Esophagus squamous epithelium (tissue), 5 donors: ENCODE data around the gene TMEM132D. TPM values are rescaled to one million over a fixed set of nuclear protein-coding genes. Genes with fewer than 3 reads are reported as not detected.

Experiments used
- DNase-seq: peaks from one replicate; lab custom pipeline; 2025; lab: John Stamatoyannopoulos, UW
- H3K27ac ChIP-seq, 4 donors: fragments of 200-600 bp; sonication (generic); one replicate each; pipeline ENCODE4 v1.5.1; 2016 to 2019; ENCODE audit warnings: mild to moderate bottlenecking in 1 of 4
- H3K27me3 ChIP-seq, 4 donors: fragments of 200-600 bp; sonication (generic); 1 replicate in 3 of 4; 2 replicates in 1 of 4; pipeline versions ENCODE4 v1.5.1 to v1.6.0; 2017 to 2021; ENCODE audit warnings: antibody characterized with exemption in 1 of 4
- H3K36me3 ChIP-seq, 3 donors: fragments of 200-600 bp; sonication (generic); one replicate each; pipeline ENCODE4 v1.5.1; 2016 to 2019
- H3K4me1 ChIP-seq, 3 donors: fragments of 200-600 bp; sonication (generic); one replicate each; pipeline ENCODE4 v1.5.1; 2017 to 2019
- H3K4me3 ChIP-seq, 4 donors: fragments of 200-600 bp; sonication (generic); 1 replicate in 3 of 4; 2 replicates in 1 of 4; pipeline ENCODE4 v1.5.1; 2016 to 2019; ENCODE audit warnings: mild to moderate bottlenecking in 2 of 4, moderate library complexity in 1 of 4
- H3K9me3 ChIP-seq, 3 donors: fragments of 200-600 bp; sonication (generic); one replicate each; pipeline ENCODE4 v1.5.1; 2016 to 2019
- POLR2A ChIP-seq, 4 donors: fragments of 450-650 bp; IDR thresholded peaks; one replicate each; pipeline ENCODE4 v1.6.1; 2017; ENCODE audit warnings: antibody characterized with exemption in 4 of 4, mild to moderate bottlenecking in 4 of 4, moderate library complexity in 3 of 4
- WGBS, 2 donors: methylation state at CpG; one replicate each; pipeline ENCODE4 v1.1.5; 2018; 5-methylcytosine and 5-hydroxymethylcytosine counted together
- intact Hi-C: fragments of 100-400 bp; cut with DNase I; formaldehyde crosslinking; loops from one replicate; pipeline ENCODE4 v1.15.0; 2022
- total RNA-seq, 4 donors: library from RNA; depleted of rRNA; stranded (reverse); fragments of >200 nt; gene quantifications; one replicate each; pipeline ENCODE4 v1.1.0, GENCODE V29; 2016
- TF ChIP-seq, protein P1 (sequence below), 6 experiments: fragments of 450-650 bp in 4 of 6; fragments of 200-600 bp in 2 of 6; sonication (generic) in 2 of 6; IDR thresholded peaks; one replicate each; pipeline ENCODE4 v1.5.1; 2016 to 2019; ENCODE audit warnings: antibody characterized with exemption in 6 of 6, mild to moderate bottlenecking in 4 of 6, moderate library complexity in 4 of 6
- donor health status: DM: yes; HTN: yes; CAD: no.

The TMEM132D gene
- total RNA-seq, 4 donors from 2014 or later = not detected

DNA sequence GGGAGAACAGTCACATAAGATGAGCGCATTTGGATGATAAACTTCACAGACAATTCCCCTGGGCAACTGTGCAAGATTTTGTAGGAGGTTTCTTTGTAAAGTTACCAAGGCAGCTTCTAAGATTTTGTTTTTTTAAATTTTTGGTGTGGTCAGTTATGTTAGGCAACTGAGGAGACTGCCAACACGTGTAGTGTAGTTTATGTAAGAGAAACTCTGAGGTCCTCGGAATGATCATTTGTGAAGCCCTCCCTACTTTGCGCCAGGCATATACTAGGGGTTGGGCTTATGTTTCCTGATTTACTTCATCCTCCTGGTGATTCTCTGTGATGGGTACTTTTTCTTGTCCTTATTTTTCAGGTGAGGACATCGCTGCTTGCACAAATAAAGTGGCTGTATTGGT lies 433.6 kb downstream of the TMEM132D start:
- 65 to 82% methylated on average over 5 of the region's 5 CpGs for WGBS, 2 donors
- no peaks in the 10 kb centered on the region for H3K27me3 ChIP-seq
- no peak overlapping the region for H3K4me3 ChIP-seq
- intact Hi-C loops = no loop called here
- H3K36me3 ChIP-seq = no peaks in the 10 kb centered on the region
- TF ChIP-seq POLR2A (IDR thresholded peaks at IDR 0.05) = no peak
- TF ChIP-seq, protein P1, sequence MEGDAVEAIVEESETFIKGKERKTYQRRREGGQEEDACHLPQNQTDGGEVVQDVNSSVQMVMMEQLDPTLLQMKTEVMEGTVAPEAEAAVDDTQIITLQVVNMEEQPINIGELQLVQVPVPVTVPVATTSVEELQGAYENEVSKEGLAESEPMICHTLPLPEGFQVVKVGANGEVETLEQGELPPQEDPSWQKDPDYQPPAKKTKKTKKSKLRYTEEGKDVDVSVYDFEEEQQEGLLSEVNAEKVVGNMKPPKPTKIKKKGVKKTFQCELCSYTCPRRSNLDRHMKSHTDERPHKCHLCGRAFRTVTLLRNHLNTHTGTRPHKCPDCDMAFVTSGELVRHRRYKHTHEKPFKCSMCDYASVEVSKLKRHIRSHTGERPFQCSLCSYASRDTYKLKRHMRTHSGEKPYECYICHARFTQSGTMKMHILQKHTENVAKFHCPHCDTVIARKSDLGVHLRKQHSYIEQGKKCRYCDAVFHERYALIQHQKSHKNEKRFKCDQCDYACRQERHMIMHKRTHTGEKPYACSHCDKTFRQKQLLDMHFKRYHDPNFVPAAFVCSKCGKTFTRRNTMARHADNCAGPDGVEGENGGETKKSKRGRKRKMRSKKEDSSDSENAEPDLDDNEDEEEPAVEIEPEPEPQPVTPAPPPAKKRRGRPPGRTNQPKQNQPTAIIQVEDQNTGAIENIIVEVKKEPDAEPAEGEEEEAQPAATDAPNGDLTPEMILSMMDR (IDR thresholded peaks at IDR 0.05) = no peak
- H3K9me3 ChIP-seq = no peaks in the 10 kb centered on the region
- no peak for DNase-seq
- no peaks in the 10 kb centered on the region for H3K4me1 ChIP-seq
- no peak overlapping the region for H3K27ac ChIP-seq

DNA sequence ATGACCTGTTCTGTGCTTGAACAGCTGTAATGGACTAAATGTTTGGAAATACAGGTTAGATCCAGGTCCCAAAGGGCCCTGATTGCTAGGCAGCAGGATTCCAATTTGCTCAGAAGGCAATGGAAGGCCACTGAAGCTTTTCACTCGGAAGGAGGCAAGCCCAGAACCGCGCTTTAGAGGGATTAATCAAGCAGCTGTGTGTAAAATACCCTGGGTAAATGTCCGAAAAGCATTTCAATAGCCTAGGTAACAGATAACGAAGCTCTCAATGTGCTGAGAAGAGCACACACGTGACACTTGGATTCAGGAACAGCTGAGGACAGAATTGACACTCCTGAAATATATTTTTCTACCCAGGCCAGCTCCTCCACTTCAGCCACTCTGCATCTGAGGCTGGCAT lies 436.1 kb downstream of the TMEM132D start:
- intact Hi-C loops = no loop called here
- H3K4me3 ChIP-seq = no peak overlapping the region
- H3K36me3 ChIP-seq = no peaks in the 10 kb centered on the region
- H3K9me3 ChIP-seq = no peaks in the 10 kb centered on the region
- no peaks in the 10 kb centered on the region for H3K27me3 ChIP-seq
- DNase-seq = no peak
- TF ChIP-seq, protein P1 (IDR thresholded peaks at IDR 0.05) = no peak
- no peak for TF ChIP-seq POLR2A (IDR thresholded peaks at IDR 0.05)
- no peaks in the 10 kb centered on the region for H3K4me1 ChIP-seq
- H3K27ac ChIP-seq = no peak overlapping the region
- WGBS, 2 donors = 54 to 69% methylated on average over 4 to 6 of the region's 6 CpGs

DNA sequence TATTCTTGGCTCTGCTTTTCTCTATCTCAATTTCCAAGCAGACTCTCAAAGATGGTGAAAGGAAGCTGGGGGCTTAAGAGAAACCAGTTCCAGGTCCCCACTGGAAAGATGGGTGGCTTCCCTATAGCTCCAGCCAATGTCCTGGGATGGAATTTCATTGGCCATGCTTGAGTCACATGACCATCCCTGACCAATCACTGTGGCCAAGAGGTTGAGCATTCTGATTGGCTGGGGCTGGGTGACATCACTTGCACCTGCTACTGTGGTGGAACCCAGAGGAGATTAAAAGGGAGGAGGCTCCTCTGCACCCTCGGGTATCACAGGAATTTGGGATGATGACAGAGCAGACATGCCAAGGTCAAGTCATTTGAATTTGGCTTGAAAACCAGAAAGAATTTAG lies 436.5 kb downstream of the TMEM132D start:
- WGBS, 2 donors = 18 to 29% methylated on average over 1 of the region's 1 CpG
- Histone ChIP-seq H3K27me3 (no peaks in the 10 kb centered on the region), H3K9me3 (no peaks in the 10 kb centered on the region), H3K27ac (no peak overlapping the region), H3K36me3 (no peaks in the 10 kb centered on the region), H3K4me1 (no peaks in the 10 kb centered on the region), H3K4me3 (no peak overlapping the region)
- DNase-seq = no peak
- intact Hi-C loops = no loop called here
- TF ChIP-seq, protein P1 (IDR thresholded peaks at IDR 0.05) = no peak
- no peak for TF ChIP-seq POLR2A (IDR thresholded peaks at IDR 0.05)

DNA sequence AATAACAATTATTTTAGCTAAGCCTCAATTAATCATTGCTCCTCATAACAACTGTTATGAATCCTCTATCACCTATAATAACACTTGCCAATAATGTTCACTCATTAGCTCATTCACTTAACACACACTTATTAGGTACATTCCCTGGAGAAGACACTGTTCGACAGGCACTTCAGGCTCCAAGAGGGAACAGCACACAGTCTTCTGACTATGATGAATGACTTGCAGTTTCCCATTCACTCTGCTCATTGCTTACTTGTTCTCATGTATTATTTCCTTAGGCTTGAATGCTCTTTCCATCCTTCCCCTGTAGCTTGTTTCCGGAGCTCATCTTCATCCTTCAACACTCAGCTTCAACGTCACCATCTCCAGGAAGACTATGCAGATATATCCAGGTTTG lies 437.3 kb downstream of the TMEM132D start:
- Histone ChIP-seq H3K27ac (no peak overlapping the region), H3K4me3 (no peak overlapping the region), H3K4me1 (no peaks in the 10 kb centered on the region), H3K9me3 (no peaks in the 10 kb centered on the region), H3K27me3 (no peaks in the 10 kb centered on the region), H3K36me3 (no peaks in the 10 kb centered on the region)
- 62 to 83% methylated on average over 3 of the region's 3 CpGs for WGBS, 2 donors
- no peak for TF ChIP-seq POLR2A (IDR thresholded peaks at IDR 0.05)
- TF ChIP-seq, protein P1 (IDR thresholded peaks at IDR 0.05) = no peak
- no peak for DNase-seq
- intact Hi-C loops = no loop called here

DNA sequence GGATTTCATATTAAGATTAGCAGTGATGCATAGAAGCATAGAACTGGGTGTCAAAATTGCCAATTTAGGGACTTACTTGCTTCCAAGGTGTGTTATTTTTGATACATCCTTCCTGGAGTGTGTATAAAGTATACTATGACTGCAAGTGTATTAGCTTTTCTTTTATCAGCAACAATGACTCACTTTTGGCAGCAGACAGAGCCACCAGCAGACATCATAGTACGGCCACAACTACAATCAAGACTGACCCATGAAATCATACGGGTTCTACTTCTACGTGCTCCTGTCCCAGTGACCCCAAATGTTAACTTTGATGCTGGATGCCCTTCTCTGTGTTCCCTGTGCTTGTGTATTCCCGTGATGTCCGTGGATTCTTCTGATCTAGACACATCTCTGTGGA lies 443.9 kb downstream of the TMEM132D start:
- H3K36me3 ChIP-seq = no peaks in the 10 kb centered on the region
- no peak for DNase-seq
- intact Hi-C loops = no loop called here
- no peak overlapping the region for H3K4me3 ChIP-seq
- no peak overlapping the region for H3K27ac ChIP-seq
- WGBS, 2 donors = 62 to 73% methylated on average over 5 of the region's 5 CpGs
- peaks cover 0 to 4% (median 0%) of the 10 kb centered on the region in 3 donors for H3K9me3 ChIP-seq
- H3K27me3 ChIP-seq = no peaks in the 10 kb centered on the region
- H3K4me1 ChIP-seq = no peaks in the 10 kb centered on the region
- TF ChIP-seq, protein P1 (IDR thresholded peaks at IDR 0.05) = no peak
- TF ChIP-seq POLR2A (IDR thresholded peaks at IDR 0.05) = no peak
